Stomach (tissue), 4 donors: ENCODE results near the gene MEF2A.

Experiments
- POLR2AphosphoS5 ChIP-seq, 3 donors: sonication (generic); formaldehyde crosslinking; IDR thresholded peaks; one replicate each; pipeline ENCODE4 v1.6.1; 2016; ENCODE audit warnings: antibody characterized with exemption in 3 of 3
- TF ChIP-seq, protein P1 (sequence below), 7 experiments: fragments of 450-650 bp in 4 of 7; fragments of 200-600 bp in 3 of 7; sonication (generic) in 3 of 7; IDR thresholded peaks; one replicate each; pipeline ENCODE4 v1.5.1; 2016 to 2019; ENCODE audit warnings: antibody characterized with exemption in 7 of 7, control low read depth in 2 of 7, mild to moderate bottlenecking in 1 of 7

DNA sequence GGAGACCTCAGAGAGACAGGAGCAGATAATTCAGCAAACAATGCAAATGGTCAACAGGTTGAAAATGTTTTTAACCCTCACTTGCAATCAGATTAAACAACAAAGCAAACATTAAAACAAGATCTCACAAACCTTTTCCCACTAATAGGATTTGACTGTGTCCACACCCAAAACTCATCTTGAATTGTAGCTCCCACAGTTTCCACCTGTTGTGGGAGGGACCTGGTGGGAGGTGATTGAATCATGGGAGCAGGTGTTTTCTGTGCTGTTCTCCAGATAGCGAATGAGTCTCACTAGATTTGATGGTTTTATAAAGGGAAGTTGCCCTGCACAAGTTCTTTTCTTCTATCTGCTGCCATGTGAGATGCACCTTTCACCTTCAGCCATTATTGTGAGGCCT is 168.8 kb downstream of the MEF2A start:
- TF ChIP-seq, protein P1, sequence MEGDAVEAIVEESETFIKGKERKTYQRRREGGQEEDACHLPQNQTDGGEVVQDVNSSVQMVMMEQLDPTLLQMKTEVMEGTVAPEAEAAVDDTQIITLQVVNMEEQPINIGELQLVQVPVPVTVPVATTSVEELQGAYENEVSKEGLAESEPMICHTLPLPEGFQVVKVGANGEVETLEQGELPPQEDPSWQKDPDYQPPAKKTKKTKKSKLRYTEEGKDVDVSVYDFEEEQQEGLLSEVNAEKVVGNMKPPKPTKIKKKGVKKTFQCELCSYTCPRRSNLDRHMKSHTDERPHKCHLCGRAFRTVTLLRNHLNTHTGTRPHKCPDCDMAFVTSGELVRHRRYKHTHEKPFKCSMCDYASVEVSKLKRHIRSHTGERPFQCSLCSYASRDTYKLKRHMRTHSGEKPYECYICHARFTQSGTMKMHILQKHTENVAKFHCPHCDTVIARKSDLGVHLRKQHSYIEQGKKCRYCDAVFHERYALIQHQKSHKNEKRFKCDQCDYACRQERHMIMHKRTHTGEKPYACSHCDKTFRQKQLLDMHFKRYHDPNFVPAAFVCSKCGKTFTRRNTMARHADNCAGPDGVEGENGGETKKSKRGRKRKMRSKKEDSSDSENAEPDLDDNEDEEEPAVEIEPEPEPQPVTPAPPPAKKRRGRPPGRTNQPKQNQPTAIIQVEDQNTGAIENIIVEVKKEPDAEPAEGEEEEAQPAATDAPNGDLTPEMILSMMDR (IDR thresholded peaks at IDR 0.05): no peak
- TF ChIP-seq POLR2AphosphoS5 (IDR thresholded peaks at IDR 0.05): no peak
